Thyroid gland (tissue), 4 donors: Measurements from ENCODE around the gene UROC1. TPM values are rescaled to one million over a fixed set of nuclear protein-coding genes. Genes with fewer than 3 reads are reported as not detected.

ENCODE experiments used
- DNase-seq, 2 donors: peaks; one replicate each; pipeline ENCODE4 v3.0.0-alpha.2; 2019
- H3K27ac ChIP-seq, 3 donors: fragments of 200-600 bp; sonication (generic); 1 replicate in 2 of 3; 2 replicates in 1 of 3; pipeline ENCODE4 v1.5.1; 2016 to 2019; ENCODE audit warnings: mild to moderate bottlenecking in 1 of 3, moderate library complexity in 1 of 3
- H3K27me3 ChIP-seq: fragments of 200-600 bp; sonication (generic); one replicate; pipeline ENCODE4 v1.5.1; 2019
- H3K36me3 ChIP-seq, 2 donors: fragments of 200-600 bp; sonication (generic); one replicate each; pipeline ENCODE4 v1.5.1; 2016 to 2019
- H3K4me1 ChIP-seq, 2 donors: fragments of 200-600 bp; sonication (generic); one replicate each; pipeline ENCODE4 v1.5.1; 2017 to 2019
- H3K4me3 ChIP-seq, 3 donors: fragments of 200-600 bp; sonication (generic); replicated peaks in 1 of 3; 1 replicate in 2 of 3; 2 replicates in 1 of 3; pipeline ENCODE4 v1.5.1; 2016; ENCODE audit warnings: mild to moderate bottlenecking in 1 of 3
- H3K9me3 ChIP-seq: fragments of 200-600 bp; sonication (generic); one replicate; pipeline ENCODE4 v1.5.1; 2017
- CTCF ChIP-seq, 6 experiments: fragments of 200-600 bp in 3 of 6; fragments of 450-650 bp in 3 of 6; sonication (generic) in 3 of 6; IDR thresholded peaks; one replicate each; pipeline ENCODE4 v1.5.1; 2016 to 2019; ENCODE audit warnings: antibody characterized with exemption in 6 of 6, mild to moderate bottlenecking in 2 of 6, inconsistent platforms in 1 of 6, moderate library complexity in 1 of 6
- POLR2A ChIP-seq, 2 donors: fragments of 450-650 bp; IDR thresholded peaks; one replicate each; pipeline ENCODE4 v1.6.1; 2017; ENCODE audit warnings: antibody characterized with exemption in 2 of 2, mild to moderate bottlenecking in 2 of 2, moderate library complexity in 1 of 2
- WGBS, 2 donors: methylation state at CpG; one replicate each; pipeline ENCODE4 v1.1.5; 2017; 5-methylcytosine and 5-hydroxymethylcytosine counted together
- intact Hi-C: fragments of 100-400 bp; cut with DNase I; formaldehyde crosslinking; loops from one replicate; pipeline ENCODE4 v1.15.1; 2023
- total RNA-seq, 4 donors: library from RNA; depleted of rRNA; stranded (reverse); fragments of >200 nt; gene quantifications; one replicate each; pipeline ENCODE4 v1.2.3, GENCODE V29; 2016

The UROC1 gene
- not detected for total RNA-seq

GRCh38 chr3:126517291-126517951, at the start of gene UROC1:
UROC1 (minus strand) TSS chr3:126517773; CDS start chr3:126517719, 54 bp downstream.
- 85% methylated on average over 8 to 9 of the region's 16 CpGs for WGBS, 2 donors
- Histone ChIP-seq H3K4me1 (peaks cover 0 to 8% of the 10 kb centered on the region in 2 donors), H3K4me3 (no peak within 1 kb of the TSS), H3K36me3 (no peaks in the 10 kb centered on the region), H3K9me3 (no peaks in the 10 kb centered on the region), H3K27ac (no peak within 1 kb of the TSS), H3K27me3 (no peaks in the 10 kb centered on the region)
- intact Hi-C loops, result no loop called here
- no peak for DNase-seq
- TF ChIP-seq CTCF (IDR thresholded peaks at IDR 0.05) (no peak), POLR2A (IDR thresholded peaks at IDR 0.05) (no peak)

GRCh38 chr3:126562737-126563276, 45.2 kb upstream of the UROC1 start:
- H3K9me3 ChIP-seq, result no peaks in the 10 kb centered on the region
- DNase-seq, result no peak
- H3K27ac ChIP-seq, result no peak overlapping the region
- intact Hi-C loops, result no loop called here
- 77 to 83% methylated on average over 2 of the region's 2 CpGs for WGBS, 2 donors
- no peak overlapping the region for H3K4me3 ChIP-seq
- no peaks in the 10 kb centered on the region for H3K4me1 ChIP-seq
- no peaks in the 10 kb centered on the region for H3K27me3 ChIP-seq
- H3K36me3 ChIP-seq, result no peaks in the 10 kb centered on the region
- TF ChIP-seq POLR2A (IDR thresholded peaks at IDR 0.05), result no peak
- TF ChIP-seq CTCF (IDR thresholded peaks at IDR 0.05), result no peak

- intact Hi-C loops, result no loop called here
- H3K27me3 ChIP-seq, result no peaks in the 10 kb centered on the region
- TF ChIP-seq POLR2A (IDR thresholded peaks at IDR 0.05) (no peak), CTCF (IDR thresholded peaks at IDR 0.05) (no peak)
- WGBS, 2 donors, result 73 to 79% methylated on average over 7 to 8 of the region's 9 CpGs
- no peaks in the 10 kb centered on the region for H3K9me3 ChIP-seq
- no peaks in the 10 kb centered on the region for H3K36me3 ChIP-seq
- H3K4me1 ChIP-seq, result no peaks in the 10 kb centered on the region
- no peak within 1 kb of the TSS for H3K4me3 ChIP-seq
- DNase-seq, result no peak
- no peak within 1 kb of the TSS for H3K27ac ChIP-seq
Observed at GRCh38 chr3:126558336-126559071, 40.9 kb upstream of the UROC1 start, which contains the start of gene C3orf22. C3orf22 (minus strand) TSS chr3:126558932; CDS start chr3:126553390, 5,542 bp downstream.

GRCh38 chr3:126557761-126558160, 40.2 kb upstream of the UROC1 start:
- Histone ChIP-seq H3K9me3 (no peaks in the 10 kb centered on the region), H3K36me3 (no peaks in the 10 kb centered on the region), H3K27me3 (no peaks in the 10 kb centered on the region), H3K4me3 (no peak overlapping the region), H3K4me1 (no peaks in the 10 kb centered on the region), H3K27ac (no peak overlapping the region)
- WGBS, 2 donors, result 51 to 93% methylated on average over 3 to 4 of the region's 6 CpGs
- intact Hi-C loops, result no loop called here
- no peak for DNase-seq
- TF ChIP-seq CTCF (IDR thresholded peaks at IDR 0.05) (no peak), POLR2A (IDR thresholded peaks at IDR 0.05) (no peak)

- WGBS, 2 donors, result 90 to 92% methylated on average over 7 to 11 of the region's 11 CpGs
- H3K27ac ChIP-seq, result no peak overlapping the region
- intact Hi-C loops, result no loop called here
- no peaks in the 10 kb centered on the region for H3K9me3 ChIP-seq
- no peak for TF ChIP-seq POLR2A (IDR thresholded peaks at IDR 0.05)
- no peak for TF ChIP-seq CTCF (IDR thresholded peaks at IDR 0.05)
- H3K36me3 ChIP-seq, result no peaks in the 10 kb centered on the region
- no peak for DNase-seq
- H3K4me3 ChIP-seq, result no peak overlapping the region
- no peaks in the 10 kb centered on the region for H3K27me3 ChIP-seq
- H3K4me1 ChIP-seq, result no peaks in the 10 kb centered on the region
Observed at GRCh38 chr3:126557415-126557745, 39.8 kb upstream of the UROC1 start.
